Measurements from ENCODE around the gene TMEM119.

GRCh38 chr12:108633534-108634248 lies 35.8 kb upstream of the TMEM119 start, which contains the start of gene SELPLG:
- no peak for TF ChIP-seq CTCF (IDR thresholded peaks at IDR 0.05)
- no peak for TF ChIP-seq ZFX (IDR thresholded peaks at IDR 0.05; ENCODE audit: borderline replicate concordance)
